Mesenchymal stem cell (in vitro differentiated cells and primary cell): ENCODE data around the gene ANKRD29.
"Not testable (repeated sequence)": the region's sequence is repeated elsewhere in the genome, so short reads cannot be mapped to it uniquely, and the experiment has no call there.

Source experiments
- DNase-seq: peaks from one replicate; pipeline ENCODE4 v3.0.0-alpha.2; 2013
- H2AFZ ChIP-seq: one replicate; pipeline ENCODE4 v1.6.1; 2013; ENCODE audit warnings: low read depth, mild to moderate bottlenecking, control low read depth, inconsistent platforms, low read length, moderate library complexity
- H2AK5ac ChIP-seq: 2 replicates; pipeline ENCODE4 v1.6.1; 2013; ENCODE audit warnings: low read length, moderate library complexity, mild to moderate bottlenecking, inconsistent platforms; ENCODE audit not compliant: severe bottlenecking
- H2BK120ac ChIP-seq: one replicate; pipeline ENCODE4 v1.6.1; 2013; ENCODE audit warnings: low read depth, mild to moderate bottlenecking, inconsistent platforms, low read length, moderate library complexity
- H2BK12ac ChIP-seq, 2 experiments: one replicate each; pipeline ENCODE4 v1.6.1; 2013; ENCODE audit warnings: inconsistent platforms in 2 of 2, low read length in 2 of 2, mild to moderate bottlenecking in 2 of 2, moderate library complexity in 2 of 2, control low read depth in 1 of 2
- H2BK15ac ChIP-seq: one replicate; pipeline ENCODE4 v1.6.1; 2013; ENCODE audit warnings: mild to moderate bottlenecking, low read depth, inconsistent platforms; ENCODE audit not compliant: poor library complexity, severe bottlenecking
- H2BK5ac ChIP-seq: 2 replicates; pipeline ENCODE4 v1.6.1; 2013; ENCODE audit warnings: low read depth, mild to moderate bottlenecking, low read length, control low read depth, inconsistent platforms; ENCODE audit not compliant: poor library complexity, severe bottlenecking
- H3K14ac ChIP-seq, 2 experiments: one replicate each; pipeline ENCODE4 v1.6.1; 2013; ENCODE audit warnings: inconsistent platforms in 2 of 2, low read length in 2 of 2, control low read depth in 1 of 2, mild to moderate bottlenecking in 1 of 2, moderate library complexity in 1 of 2
- H3K18ac ChIP-seq, 2 experiments: one replicate each; pipeline ENCODE4 v1.6.1; 2013; ENCODE audit warnings: inconsistent platforms in 2 of 2, low read length in 2 of 2, control low read depth in 1 of 2, low read depth in 1 of 2, mild to moderate bottlenecking in 1 of 2
- H3K23ac ChIP-seq, 2 experiments: one replicate each; pipeline ENCODE4 v1.6.1; 2013; ENCODE audit warnings: inconsistent platforms in 2 of 2, low read length in 2 of 2, mild to moderate bottlenecking in 2 of 2, moderate library complexity in 2 of 2, control low read depth in 1 of 2
- H3K27ac ChIP-seq: 2 replicates; pipeline ENCODE4 v1.5.1; 2013; ENCODE audit warnings: mild to moderate bottlenecking, moderate library complexity, low read length, control low read depth, inconsistent platforms; ENCODE audit not compliant: poor library complexity, severe bottlenecking
- H3K27me3 ChIP-seq, 2 experiments: 2 replicates each; pipeline versions ENCODE4 v1.6.1 to v1.7.0; 2013; ENCODE audit warnings: low read length in 2 of 2, mild to moderate bottlenecking in 2 of 2, moderate library complexity in 2 of 2, control low read depth in 1 of 2, inconsistent platforms in 1 of 2; ENCODE audit not compliant: control insufficient read depth in 1 of 2, insufficient read depth in 1 of 2
- H3K36me3 ChIP-seq, 2 experiments: 2 replicates each; pipeline versions ENCODE4 v1.6.1 to v1.7.0; 2013; ENCODE audit warnings: low read length in 2 of 2, control low read depth in 1 of 2, inconsistent platforms in 1 of 2, low read depth in 1 of 2, mild to moderate bottlenecking in 1 of 2; ENCODE audit not compliant: insufficient read depth in 2 of 2, control insufficient read depth in 1 of 2
- H3K4ac ChIP-seq, 2 experiments: one replicate each; pipeline ENCODE4 v1.6.1; 2013; ENCODE audit warnings: inconsistent platforms in 2 of 2, low read length in 2 of 2, mild to moderate bottlenecking in 2 of 2, moderate library complexity in 2 of 2, control low read depth in 1 of 2, low read depth in 1 of 2
- H3K4me1 ChIP-seq: 2 replicates; pipeline ENCODE4 v1.6.1; 2013; ENCODE audit warnings: low read depth, low read length, control low read depth; ENCODE audit not compliant: control insufficient read depth, insufficient read depth
- H3K4me2 ChIP-seq: 2 replicates; pipeline ENCODE4 v1.6.1; 2013; ENCODE audit warnings: low read length, mild to moderate bottlenecking, inconsistent platforms; ENCODE audit not compliant: poor library complexity, severe bottlenecking
- H3K4me3 ChIP-seq, 2 experiments: 2 replicates each; pipeline versions ENCODE4 v1.5.1 to v1.7.0; 2013; ENCODE audit warnings: low read length in 2 of 2, mild to moderate bottlenecking in 2 of 2, control low read depth in 1 of 2, low read depth in 1 of 2; ENCODE audit not compliant: insufficient read depth in 1 of 2
- H3K79me1 ChIP-seq: replicated peaks from 2 replicates; pipeline ENCODE4 v1.6.1; 2013; ENCODE audit warnings: mild to moderate bottlenecking, control low read depth, low read length, inconsistent platforms; ENCODE audit not compliant: poor library complexity, severe bottlenecking
- H3K9ac ChIP-seq: 2 replicates; pipeline ENCODE4 v1.7.0; 2013; ENCODE audit warnings: mild to moderate bottlenecking, low read length, moderate library complexity
- H3K9me3 ChIP-seq: 2 replicates; pipeline ENCODE4 v1.7.0; 2013; ENCODE audit warnings: mild to moderate bottlenecking, low read length; ENCODE audit not compliant: control insufficient read depth
- H4K8ac ChIP-seq: one replicate; pipeline ENCODE4 v1.6.1; 2013; ENCODE audit warnings: inconsistent platforms, mild to moderate bottlenecking, low read length, moderate library complexity
- H4K91ac ChIP-seq: one replicate; pipeline ENCODE4 v1.6.1; 2013; ENCODE audit warnings: mild to moderate bottlenecking, low read length, inconsistent platforms
- WGBS: methylation state at CpG from one replicate; pipeline ENCODE4 v1.1.7; 2013; ENCODE audit warnings: mixed read lengths; 5-methylcytosine and 5-hydroxymethylcytosine counted together

Gene ANKRD29

DNA sequence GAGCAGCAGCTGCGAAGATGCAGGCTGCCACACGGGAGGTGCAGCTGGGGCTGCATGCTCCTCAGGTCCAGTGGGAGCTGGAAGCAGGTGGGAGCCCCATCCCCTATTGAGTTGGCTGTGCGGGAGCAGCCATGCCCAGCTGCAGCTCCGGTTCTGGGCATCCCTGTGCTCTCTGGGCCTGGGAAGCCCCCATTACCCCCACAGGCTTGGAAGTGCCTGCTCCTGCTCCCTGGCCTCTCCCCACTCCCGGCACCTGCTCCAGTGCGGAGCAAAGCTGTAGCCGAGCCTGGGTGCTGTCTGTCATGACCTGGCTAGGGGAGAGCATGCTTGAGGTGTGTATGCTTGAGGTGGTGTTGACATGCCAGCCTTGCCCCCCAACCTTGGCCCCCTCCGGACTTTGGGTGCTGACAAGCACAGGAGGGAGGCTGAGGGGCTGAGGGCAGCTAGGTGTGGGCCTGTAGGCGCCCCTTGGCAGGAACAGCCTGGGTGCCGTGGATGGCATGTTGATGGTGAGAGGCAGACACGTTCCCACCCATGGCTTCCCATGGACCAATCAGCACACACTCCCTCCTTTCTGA is 21.5 kb downstream of the ANKRD29 start:
- no peak overlapping the region for H3K27ac ChIP-seq

DNA sequence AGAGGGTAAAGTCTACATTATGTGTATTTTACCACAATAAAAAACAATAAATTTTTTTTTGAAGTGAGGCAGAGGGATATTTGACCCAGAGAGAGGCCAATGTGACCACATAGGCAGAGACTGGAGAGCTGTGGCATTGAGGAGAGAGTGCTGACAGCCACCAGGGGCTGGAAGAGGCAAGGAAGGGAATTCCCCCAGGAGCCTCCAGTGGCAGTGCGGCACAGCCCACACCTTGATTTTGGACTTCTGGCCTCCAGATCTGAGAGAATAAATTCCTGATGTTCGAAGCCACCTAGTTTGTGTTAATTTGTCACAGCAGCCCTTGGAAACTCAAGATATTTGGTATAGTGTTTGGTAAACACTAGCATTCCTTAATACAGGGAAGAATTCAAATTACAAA is 22.7 kb downstream of the ANKRD29 start:
- peaks cover 0 to 5% of the 10 kb centered on the region in 2 experiments for H3K27me3 ChIP-seq
- H3K4ac ChIP-seq = no peak overlapping the region
- no peak for DNase-seq
- H3K9ac ChIP-seq = no peak overlapping the region
- H3K27ac ChIP-seq = no peak overlapping the region
- no peaks in the 10 kb centered on the region for H3K79me1 ChIP-seq
- H2AFZ ChIP-seq = no peak overlapping the region
- no peak overlapping the region for H3K14ac ChIP-seq
- H4K91ac ChIP-seq = no peak overlapping the region
- no peak overlapping the region for H4K8ac ChIP-seq
- H2BK15ac ChIP-seq = no peak overlapping the region
- peaks cover 4% of the 10 kb centered on the region for H3K4me1 ChIP-seq
- H3K4me2 ChIP-seq = no peak overlapping the region
- no peak overlapping the region for H2BK5ac ChIP-seq
- WGBS = 100% methylated on average over 1 of the region's 2 CpGs
- H2AK5ac ChIP-seq = no peak overlapping the region
- H3K36me3 ChIP-seq = peaks cover 0 to 35% of the 10 kb centered on the region in 2 experiments
- H3K23ac ChIP-seq = no peak overlapping the region
- no peaks in the 10 kb centered on the region for H3K9me3 ChIP-seq
- H2BK120ac ChIP-seq = no peak overlapping the region
- H2BK12ac ChIP-seq = no peak overlapping the region
- no peak overlapping the region for H3K4me3 ChIP-seq
- no peak overlapping the region for H3K18ac ChIP-seq

More for the DNA sequence above, 21.5 kb downstream of the ANKRD29 start:
- no peaks in the 10 kb centered on the region for H3K79me1 ChIP-seq
- no peak overlapping the region for H2BK15ac ChIP-seq
- H2AK5ac ChIP-seq = no peak overlapping the region
- no peak overlapping the region for H2BK12ac ChIP-seq
- H3K18ac ChIP-seq = no peak overlapping the region
- H3K4me2 ChIP-seq = no peak overlapping the region
- H3K9me3 ChIP-seq = no peaks in the 10 kb centered on the region
- H2AFZ ChIP-seq = no peak overlapping the region
- H3K9ac ChIP-seq = no peak overlapping the region
- DNase-seq = no peak
- H3K14ac ChIP-seq = no peak overlapping the region
- no peak overlapping the region for H4K91ac ChIP-seq
- no peak overlapping the region for H2BK120ac ChIP-seq
- H3K4ac ChIP-seq = no peak overlapping the region
- no peak overlapping the region for H2BK5ac ChIP-seq
- H3K27me3 ChIP-seq = peaks cover 0 to 5% of the 10 kb centered on the region in 2 experiments
- 73% methylated on average over 9 of the region's 11 CpGs for WGBS
- H4K8ac ChIP-seq = no peak overlapping the region
- peaks cover 0 to 46% of the 10 kb centered on the region in 2 experiments for H3K36me3 ChIP-seq
- H3K23ac ChIP-seq = no peak overlapping the region
- H3K4me1 ChIP-seq = no peaks in the 10 kb centered on the region
- H3K4me3 ChIP-seq = no peak overlapping the region

DNA sequence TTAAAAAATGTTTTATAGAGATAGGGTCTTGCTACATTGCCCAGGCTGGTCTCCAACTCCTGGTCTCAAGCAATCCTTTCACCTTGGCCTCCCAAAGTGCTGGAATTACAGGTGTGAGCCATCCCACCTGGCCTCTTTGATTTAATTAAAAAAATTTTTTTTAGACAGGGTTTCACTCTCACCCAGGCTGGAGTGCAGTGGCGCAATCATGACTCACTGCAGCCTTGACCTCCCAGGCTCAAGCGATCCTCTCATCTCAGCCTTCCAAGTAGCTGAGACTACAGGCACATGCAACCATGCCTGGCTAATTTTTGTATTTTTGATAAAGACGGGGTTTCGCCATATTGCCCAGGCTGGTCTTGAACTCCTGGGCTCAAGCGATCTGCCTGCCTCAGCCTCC is 26.3 kb downstream of the ANKRD29 start:
- not testable (repeated sequence) for H3K4ac ChIP-seq, H3K14ac ChIP-seq, H3K4me1 ChIP-seq, H3K23ac ChIP-seq, H3K79me1 ChIP-seq, H2BK15ac ChIP-seq, H3K18ac ChIP-seq, H3K27ac ChIP-seq, H2AK5ac ChIP-seq, H4K91ac ChIP-seq, H2BK5ac ChIP-seq, H2AFZ ChIP-seq, H3K9ac ChIP-seq, H3K27me3 ChIP-seq, DNase-seq, H3K4me2 ChIP-seq, H2BK12ac ChIP-seq, H3K4me3 ChIP-seq, H3K9me3 ChIP-seq, H2BK120ac ChIP-seq, H4K8ac ChIP-seq
- 97% methylated on average over 5 of the region's 5 CpGs for WGBS
- peaks cover 0 to 19% of the 10 kb centered on the region in 2 experiments for H3K36me3 ChIP-seq

DNA sequence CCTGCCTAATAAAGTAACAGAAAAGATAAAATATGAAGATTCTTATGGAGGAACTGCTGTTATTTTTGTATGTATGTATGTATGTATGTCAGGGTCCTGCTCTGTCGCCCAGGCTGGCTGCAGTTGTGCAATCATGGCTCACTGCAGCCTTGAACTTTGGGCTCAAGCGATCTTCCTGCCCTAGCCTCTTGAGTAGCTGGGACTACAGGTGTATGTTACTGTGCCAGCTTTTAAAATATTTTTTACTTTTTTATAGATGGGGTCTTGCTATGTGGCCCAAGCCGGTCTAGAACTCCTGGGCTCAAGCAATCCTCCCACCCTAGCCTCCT is 26.7 kb downstream of the ANKRD29 start:
- no peak overlapping the region for H3K23ac ChIP-seq
- no peak overlapping the region for H3K4ac ChIP-seq
- no peak overlapping the region for H3K14ac ChIP-seq
- H2AK5ac ChIP-seq = no peak overlapping the region
- no peak overlapping the region for H2BK15ac ChIP-seq
- H3K27ac ChIP-seq = no peak overlapping the region
- H3K4me2 ChIP-seq = no peak overlapping the region
- H3K27me3 ChIP-seq = no peaks in the 10 kb centered on the region
- H3K4me3 ChIP-seq = no peak overlapping the region
- H2BK5ac ChIP-seq = no peak overlapping the region
- H3K4me1 ChIP-seq = peaks cover 5% of the 10 kb centered on the region
- peaks cover 0 to 16% of the 10 kb centered on the region in 2 experiments for H3K36me3 ChIP-seq
- no peak overlapping the region for H4K8ac ChIP-seq
- H3K9me3 ChIP-seq = no peaks in the 10 kb centered on the region
- no peak overlapping the region for H3K9ac ChIP-seq
- H3K18ac ChIP-seq = no peak overlapping the region
- no peaks in the 10 kb centered on the region for H3K79me1 ChIP-seq
- no peak overlapping the region for H2BK120ac ChIP-seq
- H2BK12ac ChIP-seq = no peak overlapping the region
- 75% methylated on average over 1 of the region's 3 CpGs for WGBS
- H2AFZ ChIP-seq = no peak overlapping the region
- DNase-seq = no peak
- no peak overlapping the region for H4K91ac ChIP-seq
